Hematopoietic multipotent progenitor cell treated with erythropoietin and hydrocortisone succinate and interleukin-3 and kit ligand, for 4 days (in vitro differentiated cells): ENCODE measurements around the gene RAD51.
"Not testable (repeated sequence)": the region's sequence is repeated elsewhere in the genome, so short reads cannot be mapped to it uniquely, and the experiment has no call there.

Experiments
- DNase-seq: peaks from one replicate; pipeline ENCODE4 v3.0.0-alpha.2; 2015

RAD51 gene

DNA sequence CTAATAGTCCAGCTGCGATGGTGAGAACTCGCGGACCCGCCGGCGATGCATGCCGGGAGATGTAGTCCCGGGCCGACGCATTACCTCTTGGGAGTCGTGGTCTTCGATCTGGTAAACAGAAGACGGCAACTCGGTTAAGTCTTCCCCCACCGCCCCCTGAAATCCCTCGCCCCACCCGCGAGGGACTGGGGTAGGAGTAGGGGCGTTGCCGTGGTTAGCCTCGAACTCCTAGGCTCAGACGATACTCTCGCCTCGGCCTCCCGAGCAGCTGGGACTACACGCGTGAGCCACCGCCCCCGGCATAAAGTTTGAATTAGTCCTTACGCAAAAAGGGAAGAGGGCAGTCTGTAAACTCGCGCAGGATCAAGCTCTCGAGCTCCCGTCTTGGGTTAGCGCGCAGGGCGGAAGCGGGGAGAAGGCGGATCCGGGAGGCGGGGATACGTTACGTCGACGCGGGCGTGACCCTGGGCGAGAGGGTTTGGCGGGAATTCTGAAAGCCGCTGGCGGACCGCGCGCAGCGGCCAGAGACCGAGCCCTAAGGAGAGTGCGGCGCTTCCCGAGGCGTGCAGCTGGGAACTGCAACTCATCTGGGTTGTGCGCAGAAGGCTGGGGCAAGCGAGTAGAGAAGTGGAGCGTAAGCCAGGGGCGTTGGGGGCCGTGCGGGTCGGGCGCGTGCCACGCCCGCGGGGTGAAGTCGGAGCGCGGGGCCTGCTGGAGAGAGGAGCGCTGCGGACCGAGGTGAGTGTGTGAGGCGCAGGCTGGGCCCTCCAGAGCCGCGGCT, at the start of gene RAD51:
Gene RAD51 (plus strand): TSS at position 487 of the 781 bp plus-strand sequence. CDS start 3,585 bp downstream, outside the sequence.
- DNase-seq = peak; percentile 98

DNA sequence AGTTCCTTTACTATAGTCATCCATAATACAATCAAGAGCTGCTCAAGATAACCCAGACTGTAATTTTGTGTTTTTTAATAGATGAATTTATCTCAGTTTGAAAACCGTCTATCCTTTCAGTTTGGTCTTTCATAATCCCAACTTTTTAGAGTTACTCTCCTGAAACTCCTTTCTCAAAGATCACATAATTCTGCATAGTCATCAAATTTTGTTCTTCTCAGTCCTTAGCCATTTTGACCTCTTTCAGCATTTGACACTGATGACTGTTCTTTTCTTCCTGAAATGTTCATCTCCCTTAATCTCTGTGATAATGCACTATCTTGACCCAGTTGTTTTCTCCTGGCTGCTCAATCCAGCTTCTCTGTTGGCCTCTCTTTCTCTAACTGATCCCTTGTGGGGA, 47.5 kb upstream of the RAD51 start:
- DNase-seq = no peak

DNA sequence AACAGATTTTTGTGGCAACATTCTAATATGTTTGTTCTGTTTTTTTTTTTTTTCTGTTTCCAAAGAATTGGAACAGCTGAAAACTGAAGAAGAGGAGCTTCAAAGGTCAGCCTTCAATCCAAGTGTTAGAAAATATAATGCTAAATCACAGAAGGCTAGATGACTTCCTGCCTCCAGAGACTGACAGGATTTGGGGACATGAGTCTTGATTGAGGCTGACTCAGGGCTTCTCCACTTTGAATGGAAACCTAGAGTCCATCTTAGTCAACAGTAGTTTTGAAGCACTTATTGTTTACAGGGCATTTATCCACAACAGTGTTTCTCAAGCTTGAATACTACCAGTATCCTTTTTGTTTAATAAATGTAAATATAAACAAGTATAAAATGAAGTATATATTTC, 44.5 kb upstream of the RAD51 start:
- no peak for DNase-seq

DNA sequence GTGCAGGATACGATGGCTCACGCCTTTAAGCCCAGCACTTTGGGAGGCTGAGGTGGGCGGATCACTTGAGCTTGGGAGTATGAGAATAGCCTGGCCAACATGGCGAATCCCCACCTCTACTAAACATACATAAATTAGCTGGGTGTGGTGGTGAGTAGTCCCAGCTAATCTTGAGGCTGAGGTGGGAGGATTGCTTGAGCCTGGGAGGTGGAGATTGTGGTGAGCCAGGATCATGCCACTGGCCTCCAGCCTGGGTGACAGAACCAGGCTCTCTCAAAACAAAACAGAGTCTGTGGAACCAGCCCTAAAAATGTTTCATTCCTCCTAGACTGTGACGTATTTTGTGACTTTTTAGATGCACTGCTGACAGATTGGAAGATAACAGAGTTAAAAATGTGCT, 34.3 kb upstream of the RAD51 start:
- peak; percentile 22 for DNase-seq

DNA sequence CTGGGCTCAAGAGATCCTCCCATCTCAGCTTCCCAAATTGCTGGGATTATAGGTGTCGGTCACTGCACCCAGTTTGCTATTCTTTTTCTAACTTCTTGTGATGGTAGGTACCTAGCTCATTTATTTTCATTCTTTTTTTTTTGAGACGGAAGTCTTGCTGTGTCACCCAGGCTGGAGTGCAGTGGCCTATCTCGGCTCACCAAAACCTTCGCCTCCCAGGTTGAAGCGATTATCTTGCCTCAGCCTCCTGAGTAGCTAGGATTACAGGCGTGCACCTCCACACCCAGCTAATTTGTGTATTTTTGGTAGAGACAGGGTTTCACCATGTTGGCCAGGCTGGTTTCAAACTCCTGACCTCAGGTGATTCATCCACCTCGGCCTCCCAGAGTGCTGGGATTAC, 30.1 kb upstream of the RAD51 start:
- DNase-seq = no peak

DNA sequence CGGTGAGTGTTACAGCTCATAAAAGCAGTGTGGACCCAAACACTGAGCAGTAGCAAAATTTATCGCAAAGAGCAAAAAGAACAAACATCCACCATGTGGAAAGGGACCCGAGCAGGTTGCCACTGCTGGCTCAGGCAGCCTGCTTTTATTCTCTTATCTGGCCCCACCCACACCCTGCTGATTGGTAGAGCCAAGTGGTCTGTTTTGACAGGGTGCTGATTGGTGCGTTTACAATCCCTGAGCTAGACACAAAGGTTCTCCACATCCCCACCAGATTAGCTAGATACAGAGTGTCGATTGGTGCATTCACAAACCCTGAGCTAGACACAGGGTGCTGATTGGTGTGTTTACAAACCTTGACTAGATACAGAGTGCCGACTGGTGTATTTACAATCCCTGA, 18.7 kb upstream of the RAD51 start:
- not testable (repeated sequence) for DNase-seq

DNA sequence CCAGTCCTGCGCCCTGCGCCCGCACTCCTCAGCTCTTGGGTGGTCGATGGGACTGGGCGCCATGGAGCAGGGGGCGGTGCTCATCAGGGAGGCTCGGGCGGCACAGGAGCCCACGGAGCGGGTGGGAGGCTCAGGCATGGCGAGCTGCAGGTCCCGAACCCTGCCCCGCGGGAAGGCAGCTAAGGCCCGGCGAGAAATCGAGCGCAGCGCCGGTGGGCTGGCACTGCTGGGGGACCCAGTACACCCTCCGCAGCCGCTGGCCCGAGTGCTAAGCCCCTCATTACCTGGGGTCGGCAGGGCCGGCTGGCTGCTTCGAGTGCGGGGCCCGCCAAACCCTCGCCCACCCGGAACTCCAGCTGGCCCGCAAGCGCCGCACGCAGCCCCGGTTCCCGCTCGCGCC, 18.1 kb upstream of the RAD51 start:
- not testable (repeated sequence) for DNase-seq

DNA sequence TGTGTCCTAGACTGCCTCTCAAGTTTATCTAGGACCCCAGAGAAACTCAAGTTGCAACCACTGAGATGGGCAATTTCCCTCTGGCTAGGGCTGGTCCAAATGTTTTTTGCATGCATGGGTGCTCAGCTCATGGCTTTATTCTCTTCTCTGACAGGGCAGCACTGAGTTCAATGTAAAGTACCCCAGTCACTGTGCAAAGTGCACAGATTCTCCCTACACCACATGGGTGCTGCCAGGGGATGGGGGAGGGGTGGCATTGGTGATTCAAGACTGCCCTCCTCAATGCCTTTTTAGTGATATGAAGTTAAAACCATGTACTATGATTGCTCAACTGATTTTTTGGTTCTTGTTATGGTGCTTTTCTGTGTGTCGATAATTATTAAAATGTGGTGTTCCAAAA, 14.8 kb upstream of the RAD51 start:
- no peak for DNase-seq

DNA sequence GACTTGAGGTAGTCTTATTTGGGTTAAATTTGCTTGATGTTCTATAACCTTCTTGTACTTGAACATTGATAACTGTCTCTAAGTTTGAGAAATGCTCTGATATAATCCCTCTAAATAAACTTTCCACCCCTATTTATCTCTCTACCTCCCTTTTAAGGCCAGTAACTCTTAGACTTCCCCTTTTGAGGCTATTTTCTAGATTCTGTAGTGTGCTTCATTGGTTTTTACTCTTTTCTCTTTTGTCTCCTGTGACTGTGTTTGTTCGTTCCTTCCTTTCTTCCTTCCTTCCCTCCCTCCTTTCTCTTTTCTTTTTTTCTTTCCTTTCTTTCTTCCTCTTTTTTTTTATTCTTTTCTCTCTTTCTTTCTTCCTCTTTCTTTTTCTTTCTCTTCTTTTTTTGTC, 14.0 kb upstream of the RAD51 start:
- peak; percentile 46 for DNase-seq

DNA sequence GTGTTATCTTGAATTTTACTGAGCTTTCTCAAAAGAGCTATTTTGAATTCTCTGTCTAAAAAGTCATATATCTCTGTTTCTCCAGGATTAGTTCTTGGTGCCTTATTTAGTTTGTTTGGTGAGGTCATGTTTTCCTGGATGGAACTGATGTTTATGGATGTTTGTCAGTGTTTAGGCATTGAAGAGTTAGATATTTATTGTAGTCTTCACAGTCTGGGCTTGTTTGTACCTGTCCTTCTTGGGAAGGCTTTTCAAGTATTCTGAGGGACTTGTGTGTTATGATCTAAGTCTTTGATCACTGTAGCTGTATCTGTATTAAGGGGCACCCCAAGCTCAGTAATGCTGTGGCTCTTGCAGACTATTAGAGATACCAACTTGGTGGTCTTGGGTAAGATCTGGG, 10.6 kb upstream of the RAD51 start:
- DNase-seq = no peak

DNA sequence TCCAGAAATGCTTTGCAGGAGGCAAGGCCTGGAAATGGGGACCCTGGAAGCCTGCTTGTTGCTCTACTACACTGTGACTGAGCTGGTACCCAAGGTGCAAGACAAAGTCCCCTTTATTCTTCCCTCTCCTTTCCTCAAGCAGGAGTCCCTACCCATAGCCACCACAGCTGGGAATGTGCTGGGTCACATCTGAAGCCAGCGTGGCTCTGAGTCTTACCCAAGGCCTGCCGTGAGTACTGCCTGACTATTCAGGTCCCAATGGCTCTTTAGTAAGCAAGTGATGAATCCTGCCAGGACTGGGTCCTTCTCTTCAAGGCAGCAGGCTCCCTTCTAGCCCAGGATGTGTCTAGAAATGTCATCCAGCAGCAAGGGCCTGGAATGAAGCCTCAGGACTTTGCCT, 9.6 kb upstream of the RAD51 start:
- no peak for DNase-seq

DNA sequence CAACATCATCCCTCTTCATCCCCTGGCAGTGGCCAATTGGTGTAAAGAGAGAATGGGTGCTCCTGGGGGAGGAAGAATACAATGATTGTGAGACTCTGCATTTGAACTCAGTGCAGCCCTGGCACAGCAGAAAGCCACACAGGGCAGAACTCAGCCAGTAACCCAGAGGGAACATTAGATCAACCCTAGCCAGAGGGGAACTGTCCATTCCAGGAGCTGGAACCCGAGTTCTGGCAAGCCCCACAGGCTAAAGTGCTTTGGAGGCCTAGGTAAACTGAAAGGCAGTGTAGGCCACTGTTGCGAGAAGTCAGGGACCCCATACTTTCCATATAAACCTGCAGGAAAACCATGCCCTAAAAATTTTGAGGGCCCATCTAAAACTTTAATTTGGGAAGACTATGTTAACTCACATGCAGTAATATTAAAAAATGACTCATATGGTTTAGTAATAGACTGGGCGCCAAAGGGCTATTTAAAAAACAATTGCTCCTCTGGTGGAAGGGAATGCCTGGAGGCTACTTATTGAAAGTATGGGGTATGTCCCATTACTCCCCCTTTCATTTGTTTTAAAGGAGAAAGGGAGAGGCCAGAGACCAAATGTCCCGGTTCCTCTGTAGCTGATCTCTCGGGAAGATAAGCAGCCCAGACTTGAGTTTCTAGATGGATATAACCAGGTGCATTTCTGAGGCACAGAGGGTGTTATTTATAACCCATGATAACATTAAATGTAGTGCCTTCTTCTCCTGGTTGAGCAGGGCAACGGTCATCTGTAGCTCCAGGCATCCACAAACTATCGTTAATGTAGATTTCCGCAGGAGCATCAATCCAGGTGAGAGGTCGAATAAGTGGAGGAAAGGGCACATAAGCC, 5.8 kb upstream of the RAD51 start:
- DNase-seq = no peak

DNA sequence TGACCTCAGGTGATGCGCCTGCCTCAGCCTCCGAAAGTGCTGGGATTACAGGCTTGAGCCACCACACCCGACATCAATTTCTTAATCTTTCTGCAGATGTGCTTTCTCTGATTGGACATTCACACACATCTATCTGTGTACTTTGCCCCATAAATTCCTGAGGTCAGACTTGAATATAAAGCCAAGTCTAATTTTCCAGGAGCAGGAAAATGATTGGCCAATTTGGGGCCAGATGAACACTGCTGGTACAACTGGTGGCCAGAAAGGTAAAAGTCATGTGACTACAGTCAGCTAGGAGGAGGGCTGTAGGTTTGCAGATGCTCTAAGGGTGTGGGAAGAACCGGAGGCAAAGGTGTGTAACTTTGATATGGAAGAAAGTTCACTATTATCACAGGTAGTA, 3.2 kb upstream of the RAD51 start:
- DNase-seq = no peak

DNA sequence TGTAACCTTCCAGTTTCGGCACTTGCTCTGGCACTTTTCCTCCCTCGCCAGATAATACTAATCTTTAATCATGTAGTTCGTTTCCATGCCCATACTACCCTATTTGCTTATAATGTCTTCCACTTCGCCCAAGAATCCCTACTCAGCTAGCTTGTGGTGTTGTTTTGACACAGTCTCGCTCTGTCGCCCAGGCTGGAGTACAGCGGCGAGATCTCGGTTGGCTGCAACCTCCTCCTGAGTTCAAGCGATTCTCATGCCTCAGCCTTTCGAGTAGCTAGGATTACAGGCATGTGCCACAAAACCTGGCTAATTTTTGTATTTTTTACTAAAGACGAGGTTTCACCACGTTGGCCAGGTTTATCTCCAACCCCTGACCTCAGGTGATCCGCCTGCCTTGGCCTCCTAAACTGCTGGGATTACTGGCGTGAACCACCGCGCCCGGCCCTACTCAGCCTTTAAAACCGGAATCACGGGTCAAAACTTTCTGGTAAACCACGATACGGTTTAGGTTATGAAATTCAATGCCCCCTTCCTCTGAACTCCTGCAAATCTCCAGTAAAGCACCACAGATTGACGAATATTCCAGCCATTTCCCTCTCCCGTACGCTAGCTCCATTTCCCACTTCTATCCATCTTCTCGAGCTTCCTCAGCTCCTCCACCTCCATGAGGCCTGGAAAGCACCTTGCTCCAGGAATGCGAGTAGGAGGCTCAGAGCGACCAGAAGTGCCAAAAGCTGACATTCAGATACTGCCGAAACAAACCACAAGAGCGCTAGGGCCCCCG, 878 bp upstream of the RAD51 start:
- DNase-seq = no peak

DNA sequence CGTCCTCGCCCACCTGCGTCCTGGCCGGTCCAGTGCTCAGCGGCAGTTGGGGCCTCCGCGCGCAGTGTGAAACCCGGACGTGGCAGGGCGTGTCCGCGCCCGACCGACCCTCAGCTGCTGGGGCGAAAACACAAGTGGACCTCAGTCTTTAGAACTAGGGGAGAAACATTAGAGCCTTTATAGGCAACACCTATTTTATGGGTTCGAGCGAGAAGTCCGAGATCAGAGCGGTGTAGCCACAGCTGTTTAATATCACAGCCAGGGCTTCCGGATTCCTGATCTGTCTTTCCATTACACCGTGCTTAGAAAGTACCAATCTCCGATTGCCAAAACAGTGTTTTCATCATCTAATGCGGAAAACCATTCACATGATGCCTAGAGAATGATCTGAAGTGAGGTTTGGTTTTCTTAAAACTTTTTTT, 506 bp downstream of the RAD51 start:
- peak; percentile 54 for DNase-seq

DNA sequence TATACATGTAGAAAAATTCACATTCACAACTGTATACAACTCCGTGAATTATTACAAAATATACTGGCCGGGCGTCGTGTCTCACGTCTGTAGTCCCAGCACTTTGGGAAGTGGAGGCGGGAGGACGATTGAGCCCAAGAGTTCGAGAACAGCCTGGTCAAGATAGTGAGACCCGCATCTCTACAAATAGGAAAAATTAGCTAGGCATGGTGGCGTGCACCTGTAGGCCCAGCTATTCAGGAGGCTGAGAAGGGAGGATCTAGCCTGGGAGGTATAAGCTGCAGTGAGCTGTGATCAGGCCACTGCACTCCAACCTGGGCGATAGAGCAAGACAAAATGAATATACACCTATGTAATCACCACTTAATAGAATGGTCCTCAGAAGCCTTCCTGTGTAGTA, 1.3 kb downstream of the RAD51 start:
- no peak for DNase-seq

DNA sequence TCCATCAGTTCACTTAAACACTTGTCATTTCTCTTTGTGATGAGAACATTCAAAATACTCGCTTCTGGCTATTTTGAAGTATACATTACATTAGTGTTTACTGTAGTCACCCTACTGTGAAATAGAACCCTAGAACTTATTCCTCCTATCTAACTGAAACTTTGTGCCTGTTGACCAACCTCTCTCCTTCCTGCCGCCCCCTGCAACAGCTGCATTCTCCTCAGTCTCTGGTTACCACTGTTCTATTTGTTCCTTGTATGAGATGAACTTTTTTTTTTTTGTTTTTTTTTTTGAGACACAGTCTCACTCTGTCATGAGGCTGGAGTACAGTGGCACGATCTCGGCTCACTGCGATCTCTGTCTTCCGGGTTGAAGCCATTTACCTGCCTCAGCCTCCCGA, 2.9 kb downstream of the RAD51 start:
- no peak for DNase-seq

DNA sequence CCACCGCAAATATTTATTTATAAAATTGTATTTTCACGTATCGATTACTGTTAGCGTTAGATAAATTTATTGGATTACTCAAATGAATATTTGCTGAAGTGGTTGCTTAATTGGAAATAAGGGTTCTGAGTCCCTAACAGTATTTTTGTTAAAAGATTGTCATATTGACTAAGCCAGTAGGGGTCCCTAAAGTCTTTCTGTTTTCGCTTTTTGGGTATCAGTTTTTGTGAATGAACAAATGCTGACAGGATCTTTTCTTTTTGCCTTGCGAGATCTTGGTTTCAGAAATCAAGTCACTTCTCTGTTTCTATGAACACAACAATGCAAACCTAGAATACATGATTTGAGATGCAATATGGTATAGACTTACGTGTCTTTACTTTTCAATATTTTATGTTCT, 7.1 kb downstream of the RAD51 start:
- DNase-seq = peak; percentile 62

DNA sequence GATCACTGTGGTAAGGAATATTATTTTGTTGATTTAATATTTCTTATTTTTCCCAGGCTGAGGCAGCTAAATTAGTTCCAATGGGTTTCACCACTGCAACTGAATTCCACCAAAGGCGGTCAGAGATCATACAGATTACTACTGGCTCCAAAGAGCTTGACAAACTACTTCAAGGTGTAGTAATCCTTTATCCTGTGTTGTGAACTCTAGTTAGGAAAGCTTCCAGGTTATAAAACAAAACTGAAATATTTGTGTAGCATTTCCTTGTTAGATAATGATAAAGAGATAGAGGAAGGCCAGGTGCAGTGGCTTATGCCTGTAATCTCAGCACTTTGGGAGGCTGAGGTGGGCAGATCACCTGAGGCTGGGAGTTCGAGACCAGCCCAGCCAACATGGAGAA, 11.1 kb downstream of the RAD51 start:
- DNase-seq = no peak

DNA sequence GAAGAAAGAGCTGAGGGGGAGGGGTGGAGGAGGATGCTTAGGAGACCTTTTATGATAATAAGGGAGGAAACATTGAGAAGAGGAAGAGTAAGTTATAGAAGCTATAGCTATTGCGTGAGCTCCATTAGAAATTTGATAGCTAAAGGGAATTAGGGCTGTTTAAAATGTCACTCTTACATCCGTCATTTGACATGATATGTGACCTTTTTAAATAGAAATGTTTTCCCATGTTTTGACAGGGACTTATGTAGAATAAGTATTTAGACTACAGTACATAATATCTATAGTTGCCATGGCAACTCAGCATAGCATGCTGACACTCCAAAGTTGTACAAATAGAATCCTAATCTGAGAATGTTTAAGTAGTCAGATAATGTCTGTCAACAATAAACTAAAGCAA, 19.2 kb downstream of the RAD51 start:
- DNase-seq = no peak

DNA sequence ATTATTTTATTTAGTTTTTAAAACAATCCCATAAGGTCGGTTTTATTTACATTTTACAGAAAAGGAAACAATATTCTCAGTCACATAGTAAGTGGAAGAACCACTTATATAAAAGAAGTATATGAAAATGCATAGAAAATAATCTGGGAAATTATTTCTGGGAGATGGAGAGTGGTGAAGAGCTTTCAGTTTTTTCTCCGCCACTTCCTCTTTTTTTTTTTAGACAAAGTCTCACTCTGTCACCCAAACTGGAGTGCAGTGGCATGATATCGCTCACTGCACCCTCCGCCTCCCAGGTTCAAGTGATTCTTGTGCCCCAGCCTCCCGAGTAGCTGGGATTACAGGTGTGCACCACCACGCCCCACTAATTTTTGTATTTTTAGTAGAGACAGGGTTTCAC, 21.2 kb downstream of the RAD51 start:
- peak; percentile 46 for DNase-seq

DNA sequence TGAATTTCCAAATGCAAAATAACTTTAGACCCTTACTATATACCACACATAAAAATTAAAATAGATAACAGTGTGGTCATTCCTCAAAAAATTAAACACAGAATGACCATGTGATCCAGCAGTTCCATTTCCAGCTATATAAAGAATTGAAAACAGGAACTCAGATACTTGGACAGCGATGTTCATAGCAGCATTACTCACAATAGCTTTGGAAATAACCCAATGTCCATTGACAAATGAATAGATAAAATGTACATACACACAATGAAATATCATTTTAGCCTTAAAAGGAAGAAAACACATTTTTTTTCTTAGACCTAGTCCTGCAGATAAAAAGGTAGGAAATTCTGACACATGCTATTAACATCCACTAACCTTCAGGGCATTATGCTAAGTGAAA, 26.7 kb downstream of the RAD51 start:
- no peak for DNase-seq

DNA sequence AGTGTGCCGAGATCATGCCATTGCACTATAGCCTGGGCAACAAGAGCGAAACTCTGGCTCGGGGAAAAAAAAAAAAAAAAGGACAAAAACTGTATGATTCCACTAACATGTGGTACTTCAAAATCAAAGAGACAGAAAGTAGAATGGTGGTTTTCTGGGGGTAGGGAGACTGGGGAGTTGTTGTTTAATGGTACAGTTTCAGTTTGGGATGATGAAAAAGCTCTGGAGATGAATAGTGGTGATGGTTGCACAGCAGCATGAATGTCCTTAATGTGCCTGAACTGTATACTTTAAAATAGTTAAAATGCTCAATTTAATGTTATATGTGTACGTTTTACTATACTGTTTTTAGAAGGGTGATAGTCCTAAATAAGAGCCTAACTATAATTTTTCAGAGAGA, 27.4 kb downstream of the RAD51 start:
- no peak for DNase-seq

DNA sequence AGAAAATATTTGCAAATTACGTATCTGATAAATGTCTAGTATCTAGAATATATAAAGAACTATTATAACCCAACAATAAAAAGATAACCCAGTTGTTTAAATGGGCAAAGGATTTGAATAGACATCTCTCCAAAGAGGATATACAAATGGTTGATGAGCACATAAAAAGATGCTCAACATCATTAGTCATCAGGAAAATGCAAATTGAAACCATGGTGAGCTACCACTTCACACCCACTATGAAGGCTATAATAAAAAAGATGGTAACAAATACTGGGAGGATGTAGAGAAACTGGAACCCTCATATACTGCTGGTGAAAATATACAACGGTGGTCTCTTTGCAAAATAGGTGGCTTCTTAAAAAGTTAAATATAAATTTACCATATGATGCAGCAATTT, 28.0 kb downstream of the RAD51 start:
- no peak for DNase-seq
